ENCODE measurements around the gene PHOX2B.
"Not testable (repeated sequence)": the region's sequence is repeated elsewhere in the genome, so short reads cannot be mapped to it uniquely, and the experiment has no call there.

The PHOX2B gene

DNA sequence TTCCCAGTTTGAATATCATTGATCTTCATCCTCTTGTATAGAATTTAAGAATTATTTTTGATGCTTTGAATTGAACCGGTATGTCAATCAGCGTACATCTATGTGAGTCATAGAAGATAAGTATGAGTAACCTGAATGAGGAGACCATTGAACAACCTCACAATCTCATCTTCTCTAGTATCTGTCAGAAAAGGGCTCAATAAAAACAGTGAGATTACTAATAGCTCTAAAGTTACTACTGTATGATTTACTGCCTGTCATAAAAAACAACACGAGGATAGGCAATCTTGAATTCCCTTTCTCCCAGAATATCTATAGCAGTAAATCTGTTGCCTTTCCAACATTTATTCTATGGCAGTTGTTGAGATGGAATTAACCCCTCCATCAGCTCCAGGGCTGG lies 36.1 kb downstream of the PHOX2B start:
- no peak for DNase-seq (ENCODE audit: low read depth)

DNA sequence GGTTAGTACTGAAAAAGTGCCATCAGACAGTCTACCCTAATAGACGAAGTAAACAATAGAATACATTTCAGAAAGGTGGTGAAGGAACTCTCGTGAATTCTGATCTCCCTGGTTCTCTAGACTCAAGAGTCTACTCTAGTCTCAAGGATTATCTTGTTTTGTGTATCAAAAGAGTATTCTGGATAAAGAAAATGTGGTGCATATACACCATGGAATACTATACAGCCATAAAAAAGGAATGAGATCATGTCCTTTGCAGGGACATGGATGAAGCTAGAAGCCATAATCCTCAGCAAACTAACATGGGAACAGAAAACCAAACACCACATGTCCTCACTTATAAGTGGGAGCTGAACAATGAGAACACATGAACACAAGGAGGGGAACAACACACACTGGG lies 36.9 kb downstream of the PHOX2B start:
- not testable (repeated sequence) for DNase-seq (ENCODE audit: low read depth)

DNA sequence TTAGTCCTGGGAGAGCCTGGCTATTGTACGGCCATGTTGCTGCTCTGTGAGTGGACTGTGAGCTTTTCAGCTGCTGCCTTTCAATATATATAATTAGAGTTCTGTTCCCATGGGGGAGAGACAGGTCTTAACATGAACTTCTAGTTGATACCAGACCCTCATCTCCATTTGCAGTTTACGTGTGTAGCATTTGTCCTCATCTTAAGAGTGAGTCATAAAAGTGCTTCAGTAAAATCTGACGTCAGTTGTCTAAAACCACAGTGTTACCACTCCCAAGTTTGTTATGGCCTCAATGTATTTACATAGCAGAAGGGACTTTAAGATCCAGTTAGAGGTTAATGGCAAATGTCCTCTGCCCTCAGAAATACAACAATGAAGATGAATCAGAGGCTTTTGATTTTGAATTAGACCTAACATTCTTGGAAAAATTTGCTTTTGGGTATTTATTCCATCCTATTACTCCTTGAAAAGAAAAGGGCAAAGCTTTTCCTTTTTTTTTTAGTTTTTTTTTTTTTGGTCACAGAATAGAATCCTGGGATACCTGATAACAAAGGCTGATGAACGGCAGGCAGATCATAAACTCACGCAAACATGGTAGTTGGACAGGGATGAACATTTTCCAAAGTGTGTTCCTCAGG lies 38.6 kb downstream of the PHOX2B start:
- no peak for DNase-seq (ENCODE audit: low read depth)

DNA sequence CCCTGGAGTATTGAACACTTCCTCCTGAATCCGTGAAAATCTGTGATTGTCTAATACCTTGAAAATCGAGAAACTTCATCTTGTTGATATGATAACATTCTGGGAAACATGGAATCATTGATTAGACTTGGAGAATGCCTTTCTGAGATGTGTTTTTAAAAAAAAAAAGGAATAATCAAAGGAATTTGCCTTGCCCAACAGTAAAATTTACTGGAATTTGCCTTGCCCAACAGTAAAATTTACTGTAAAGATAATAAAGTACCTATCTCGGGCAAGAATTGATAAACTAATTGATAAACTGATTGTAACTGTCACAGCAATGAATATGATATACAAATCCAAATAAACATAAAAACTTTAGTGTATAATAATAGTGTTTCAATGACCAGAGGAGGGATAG lies 44.7 kb downstream of the PHOX2B start:
- DNase-seq (ENCODE audit: low read depth) = no peak

DNA sequence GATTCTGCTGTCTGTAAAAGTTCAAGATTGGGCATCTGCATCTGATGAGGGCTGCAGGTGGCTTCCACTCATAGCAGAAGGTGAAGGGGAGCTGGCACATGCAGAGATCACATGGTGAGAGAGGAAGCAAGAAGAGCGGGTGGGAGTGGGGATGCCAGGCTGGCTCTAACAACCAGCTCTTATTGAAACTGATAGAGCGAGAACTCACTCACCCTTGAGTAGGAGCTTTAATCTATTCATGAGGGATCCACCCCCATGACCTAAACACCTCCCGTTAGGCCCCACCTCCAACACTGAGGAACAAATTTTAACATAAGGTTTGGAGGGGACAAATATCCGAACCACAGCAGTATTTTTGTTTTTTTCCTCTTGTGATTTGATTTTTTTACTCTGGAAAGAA lies 45.8 kb downstream of the PHOX2B start:
- no peak for DNase-seq (ENCODE audit: low read depth)

DNA sequence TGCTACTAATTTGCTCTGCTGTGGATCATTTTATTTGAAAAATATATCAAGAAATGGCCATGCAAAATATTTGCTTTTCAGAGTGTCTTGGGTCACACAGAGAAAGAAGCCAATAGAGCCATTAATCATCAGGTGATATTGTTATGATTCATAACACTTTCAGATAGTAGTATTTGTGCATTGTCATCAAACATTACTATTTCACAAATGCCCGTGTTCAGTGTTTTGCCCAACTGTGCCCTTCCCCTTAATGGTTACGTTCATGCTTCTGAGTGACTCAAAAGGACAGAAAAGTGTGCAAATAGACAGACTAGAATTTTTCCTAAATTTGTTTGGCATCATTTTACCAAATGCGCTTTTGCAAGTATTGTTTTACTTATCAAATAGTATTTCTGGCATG lies 46.5 kb downstream of the PHOX2B start:
- DNase-seq (ENCODE audit: low read depth) = no peak

DNA sequence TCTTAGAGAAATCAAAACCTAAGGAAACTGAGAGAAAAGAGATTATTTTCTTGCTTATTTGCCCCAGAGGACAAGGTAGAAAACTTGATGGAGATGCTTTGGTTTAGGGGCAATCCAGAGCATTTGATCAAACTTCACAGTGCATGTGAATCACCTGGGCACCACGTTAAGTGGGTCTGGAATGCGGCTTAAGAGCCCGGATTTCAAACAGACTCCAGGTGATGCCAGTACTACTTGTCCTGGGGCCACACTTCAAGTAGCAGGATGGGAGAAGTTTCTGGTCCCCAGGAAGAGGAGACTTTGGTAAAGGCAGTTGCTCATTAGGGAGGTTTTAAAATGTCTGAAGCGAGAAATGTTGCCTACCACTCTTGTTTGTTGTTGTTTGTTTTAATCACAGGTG lies 51.8 kb downstream of the PHOX2B start:
- no peak for DNase-seq (ENCODE audit: low read depth)

DNA sequence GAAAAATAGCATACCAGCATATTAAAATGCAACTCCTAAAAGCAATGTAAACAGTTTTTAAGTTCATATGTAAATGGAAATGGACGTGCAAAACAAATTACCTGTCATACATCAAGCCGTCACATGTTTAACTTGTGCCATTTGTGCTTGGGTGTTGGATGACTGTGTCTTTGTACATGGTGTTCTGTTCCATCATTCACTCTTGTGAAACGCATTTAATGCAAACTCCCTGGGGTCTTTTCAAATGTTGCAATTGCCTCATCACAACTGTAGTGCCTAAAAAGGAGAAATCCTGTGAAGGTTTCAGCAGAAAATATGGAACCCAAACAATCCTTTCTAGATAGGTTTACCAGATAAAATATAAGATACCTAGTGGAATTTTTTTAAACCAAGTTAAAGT lies 52.4 kb downstream of the PHOX2B start:
- DNase-seq (ENCODE audit: low read depth) = no peak

All from activated T-helper 9 cell treated with anti-CD3 and anti-CD28 coated beads, Interleukin-2, amount 50 U/mL, for 16 hours (primary cell).